OCI-LY7 (cell line): ENCODE results near the gene ABCD3. TPM values are rescaled to one million over a fixed set of nuclear protein-coding genes. Genes with fewer than 3 reads are reported as not detected.

ENCODE experiments used
- BruUV-seq: library from RNA; stranded (reverse); fragments of 400-500 nt; replicated peaks from 2 replicates; lab custom pipeline; 2021; lab: Mats Ljungman, UMichigan
- CTCF ChIA-PET: fragments of 300-600 bp; sonication (Branson Sonifier 250); formaldehyde crosslinking; loops from one replicate; lab custom pipeline; 2022; ENCODE audit warnings: antibody characterized with exemption; ENCODE audit not compliant: unreplicated experiment; lab: Charles Lee
- POLR2A ChIA-PET: fragments of 300-600 bp; sonication (Branson Sonifier 250); formaldehyde crosslinking; loops from one replicate; lab custom pipeline; 2022; ENCODE audit warnings: antibody characterized with exemption; lab: Charles Lee
- DNase-seq: peaks from one replicate; pipeline ENCODE4 v3.0.0-alpha.2; 2015; ENCODE audit warnings: low spot score
- H2AFZ ChIP-seq: fragments of 200-600 bp; sonication (generic), shearing (Covaris generic); 2 replicates; pipeline ENCODE4 v1.6.1; 2014; ENCODE audit warnings: mild to moderate bottlenecking, antibody characterized with exemption, low read length, moderate library complexity
- H3K27ac ChIP-seq: fragments of 200-600 bp; sonication (generic); 2 replicates; pipeline ENCODE4 v1.5.1; 2014; ENCODE audit warnings: mixed run types, low read depth, mild to moderate bottlenecking, moderate library complexity, low read length, inconsistent platforms; ENCODE audit not compliant: poor library complexity, severe bottlenecking
- H3K36me3 ChIP-seq: fragments of 200-600 bp; sonication (generic); 2 replicates; pipeline ENCODE4 v1.6.1; 2014; ENCODE audit warnings: mild to moderate bottlenecking, antibody characterized with exemption, low read length, moderate library complexity, mixed read lengths; ENCODE audit not compliant: insufficient read depth
- H3K4me1 ChIP-seq: fragments of 200-600 bp; sonication (generic); 2 replicates; pipeline ENCODE4 v1.5.1; 2014; ENCODE audit warnings: mild to moderate bottlenecking, low read length; ENCODE audit not compliant: insufficient read depth, poor library complexity, severe bottlenecking
- H3K4me2 ChIP-seq: fragments of 200-600 bp; sonication (generic); 2 replicates; pipeline ENCODE4 v1.6.1; 2014; ENCODE audit warnings: mild to moderate bottlenecking, low read length
- H3K4me3 ChIP-seq: fragments of 200-600 bp; sonication (generic); 2 replicates; pipeline ENCODE4 v1.5.1; 2014; ENCODE audit warnings: mild to moderate bottlenecking, low read depth, low read length; ENCODE audit not compliant: poor library complexity, severe bottlenecking
- H3K79me2 ChIP-seq: fragments of 200-600 bp; sonication (generic); 2 replicates; pipeline ENCODE4 v1.6.1; 2016; ENCODE audit warnings: low read depth, mild to moderate bottlenecking, low read length, moderate library complexity, mixed read lengths; ENCODE audit not compliant: insufficient read depth
- H3K9me2 ChIP-seq: fragments of 200-600 bp; sonication (generic); 2 replicates; pipeline ENCODE4 v1.6.1; 2016; ENCODE audit warnings: mild to moderate bottlenecking, low read length, mixed read lengths; ENCODE audit not compliant: insufficient read depth
- H3K9me3 ChIP-seq: fragments of 200-600 bp; sonication (generic); 2 replicates; pipeline ENCODE4 v1.6.1; 2014; ENCODE audit warnings: mild to moderate bottlenecking, mixed run types, low read length, mixed read lengths
- H4K20me1 ChIP-seq: fragments of 200-600 bp; sonication (generic); 2 replicates; pipeline ENCODE4 v1.6.1; 2014; ENCODE audit warnings: mild to moderate bottlenecking, antibody characterized with exemption, low read length, moderate library complexity, mixed read lengths; ENCODE audit not compliant: insufficient read depth
- EZH2phosphoT487 ChIP-seq: fragments of 200-600 bp; sonication (generic); IDR thresholded peaks from 2 replicates; pipeline ENCODE4 v1.6.1; 2018; ENCODE audit warnings: low read depth, borderline replicate concordance, mild to moderate bottlenecking, mixed run types, antibody characterized with exemption, low read length, moderate library complexity, mixed read lengths
- intact Hi-C: fragments of 100-400 bp; cut with micrococcal nuclease; formaldehyde crosslinking; loops from one replicate; pipeline ENCODE4 v1.10.0; 2022; ENCODE audit not compliant: unreplicated experiment
- total RNA-seq, 2 experiments: library from RNA; depleted of rRNA in 1 of 2; stranded (reverse); fragments of >200 nt in 1 of 2; shearing (Covaris generic) in 1 of 2; gene quantifications; 2 replicates each; pipeline ENCODE4 v1.2.3, GENCODE V29; 2014 to 2022
- TF ChIP-seq, protein P1 (sequence below): fragments of 200-600 bp; sonication (generic); conservative IDR thresholded peaks from 2 replicates; pipeline ENCODE4 v1.5.1; 2014; ENCODE audit warnings: mild to moderate bottlenecking, antibody characterized with exemption, low read length, moderate library complexity, mixed read lengths

ABCD3 gene
- total RNA-seq, 2 experiments from 2014 or later, result 18.3 to 33.8 TPM

DNA sequence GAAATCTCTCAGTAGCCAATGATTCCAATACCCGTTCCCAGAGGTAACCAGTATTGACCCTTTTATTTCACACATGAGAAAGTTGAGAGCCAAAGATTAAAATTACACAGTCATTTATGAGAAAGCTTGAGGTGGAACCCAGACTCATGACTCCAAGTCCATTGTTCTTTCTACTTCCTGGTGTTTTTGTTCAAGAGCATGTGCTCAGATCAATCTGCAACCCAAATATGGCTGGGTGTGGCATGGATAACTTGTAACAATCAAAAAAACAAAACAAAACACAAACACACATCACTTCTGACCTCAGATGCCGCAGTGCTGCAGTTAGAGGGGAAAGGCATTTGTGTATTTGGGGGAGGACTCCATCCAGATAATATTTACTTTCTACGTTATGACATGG is 18.7 kb upstream of the ABCD3 start:
- Histone ChIP-seq H3K9me2 (no peaks in the 10 kb centered on the region), H3K4me3 (no peak overlapping the region), H3K4me2 (no peak overlapping the region), H4K20me1 (no peaks in the 10 kb centered on the region), H3K9me3 (no peaks in the 10 kb centered on the region), H3K36me3 (no peaks in the 10 kb centered on the region), H3K27ac (no peak overlapping the region), H3K79me2 (no peaks in the 10 kb centered on the region), H3K4me1 (no peaks in the 10 kb centered on the region), H2AFZ (no peak overlapping the region)
- ChIA-PET CTCF (no interaction called here), POLR2A (no interaction called here)
- TF ChIP-seq, protein P1, sequence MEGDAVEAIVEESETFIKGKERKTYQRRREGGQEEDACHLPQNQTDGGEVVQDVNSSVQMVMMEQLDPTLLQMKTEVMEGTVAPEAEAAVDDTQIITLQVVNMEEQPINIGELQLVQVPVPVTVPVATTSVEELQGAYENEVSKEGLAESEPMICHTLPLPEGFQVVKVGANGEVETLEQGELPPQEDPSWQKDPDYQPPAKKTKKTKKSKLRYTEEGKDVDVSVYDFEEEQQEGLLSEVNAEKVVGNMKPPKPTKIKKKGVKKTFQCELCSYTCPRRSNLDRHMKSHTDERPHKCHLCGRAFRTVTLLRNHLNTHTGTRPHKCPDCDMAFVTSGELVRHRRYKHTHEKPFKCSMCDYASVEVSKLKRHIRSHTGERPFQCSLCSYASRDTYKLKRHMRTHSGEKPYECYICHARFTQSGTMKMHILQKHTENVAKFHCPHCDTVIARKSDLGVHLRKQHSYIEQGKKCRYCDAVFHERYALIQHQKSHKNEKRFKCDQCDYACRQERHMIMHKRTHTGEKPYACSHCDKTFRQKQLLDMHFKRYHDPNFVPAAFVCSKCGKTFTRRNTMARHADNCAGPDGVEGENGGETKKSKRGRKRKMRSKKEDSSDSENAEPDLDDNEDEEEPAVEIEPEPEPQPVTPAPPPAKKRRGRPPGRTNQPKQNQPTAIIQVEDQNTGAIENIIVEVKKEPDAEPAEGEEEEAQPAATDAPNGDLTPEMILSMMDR, result no peak
- no peak for TF ChIP-seq EZH2phosphoT487
- intact Hi-C loops, result no loop called here
- no TSS peak for BruUV-seq
- DNase-seq, result no peak

DNA sequence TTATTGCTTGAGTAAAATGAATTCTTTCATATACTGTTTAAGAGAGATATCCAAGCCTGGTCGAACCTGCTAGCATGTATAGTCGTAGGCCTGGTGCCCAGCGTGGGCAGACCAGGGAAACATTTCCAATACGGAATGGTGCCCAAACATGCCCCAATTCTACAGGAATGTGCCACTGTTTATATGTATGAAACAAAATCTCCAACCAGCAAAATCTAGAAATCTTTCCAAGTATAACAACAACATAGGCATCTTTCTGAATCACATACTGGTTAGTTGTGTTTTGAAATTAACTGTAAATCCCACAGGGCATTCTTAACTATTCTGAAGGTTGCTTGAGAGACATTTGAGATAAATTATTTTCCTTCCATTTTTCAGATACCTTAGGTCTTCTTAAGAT is 17.0 kb upstream of the ABCD3 start:
- Histone ChIP-seq H4K20me1 (no peaks in the 10 kb centered on the region), H2AFZ (no peak overlapping the region), H3K4me2 (no peak overlapping the region), H3K4me3 (no peak overlapping the region), H3K4me1 (no peaks in the 10 kb centered on the region), H3K9me3 (no peaks in the 10 kb centered on the region), H3K79me2 (no peaks in the 10 kb centered on the region), H3K27ac (no peak overlapping the region), H3K36me3 (no peaks in the 10 kb centered on the region), H3K9me2 (no peaks in the 10 kb centered on the region)
- TF ChIP-seq, protein P1, result no peak
- TF ChIP-seq EZH2phosphoT487, result no peak
- ChIA-PET POLR2A (no interaction called here), CTCF (no interaction called here)
- intact Hi-C loops, result no loop called here
- BruUV-seq, result no TSS peak
- no peak for DNase-seq

DNA sequence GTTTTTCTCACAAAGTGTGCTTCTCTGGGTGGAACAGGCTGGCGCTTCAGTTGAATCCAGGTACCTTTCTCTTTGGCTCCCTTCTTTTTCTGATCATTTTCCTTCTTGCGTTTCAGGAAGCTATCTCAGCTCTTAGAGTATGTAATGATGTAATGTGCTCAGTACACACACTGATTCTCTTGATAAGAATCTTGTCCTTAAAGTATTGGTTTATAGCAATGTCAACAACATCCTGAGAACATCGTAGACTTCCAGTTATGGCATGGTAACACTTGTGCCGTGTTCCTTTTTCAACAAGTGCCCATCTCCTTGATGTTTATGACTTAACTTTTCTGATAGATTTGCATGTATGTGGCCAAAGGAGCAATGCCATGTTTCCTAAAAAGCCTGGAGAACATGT is 11.7 kb upstream of the ABCD3 start:
- H2AFZ ChIP-seq, result no peak overlapping the region
- ChIA-PET CTCF (no interaction called here), POLR2A (no interaction called here)
- no TSS peak for BruUV-seq
- H3K4me1 ChIP-seq, result peaks cover 7% of the 10 kb centered on the region
- H3K4me2 ChIP-seq, result no peak overlapping the region
- TF ChIP-seq, protein P1, result no peak
- no peak for TF ChIP-seq EZH2phosphoT487
- no peaks in the 10 kb centered on the region for H4K20me1 ChIP-seq
- intact Hi-C loops, result no loop called here
- DNase-seq, result no peak
- no peak overlapping the region for H3K27ac ChIP-seq
- H3K9me3 ChIP-seq, result no peaks in the 10 kb centered on the region
- H3K4me3 ChIP-seq, result no peak overlapping the region
- H3K9me2 ChIP-seq, result no peaks in the 10 kb centered on the region
- H3K36me3 ChIP-seq, result no peaks in the 10 kb centered on the region
- H3K79me2 ChIP-seq, result no peaks in the 10 kb centered on the region
